Anterior cingulate cortex (tissue), 58 donors: Measurements from ENCODE around the gene MGMT.
A peak's percentile ranks its signal among the peaks of the same experiment; 100 is the strongest.

Source experiments
- DNase-seq, 58 donors: peaks; one replicate each; lab custom pipeline; 2025; lab: John Stamatoyannopoulos, UW

Gene MGMT

GRCh38 chr10:129673292-129673691 lies 206.3 kb downstream of the MGMT start:
- DNase-seq: no peak

- no peak for DNase-seq
These were observed 208.2 kb downstream of the MGMT start for GRCh38 chr10:129675027-129675769.

DNA sequence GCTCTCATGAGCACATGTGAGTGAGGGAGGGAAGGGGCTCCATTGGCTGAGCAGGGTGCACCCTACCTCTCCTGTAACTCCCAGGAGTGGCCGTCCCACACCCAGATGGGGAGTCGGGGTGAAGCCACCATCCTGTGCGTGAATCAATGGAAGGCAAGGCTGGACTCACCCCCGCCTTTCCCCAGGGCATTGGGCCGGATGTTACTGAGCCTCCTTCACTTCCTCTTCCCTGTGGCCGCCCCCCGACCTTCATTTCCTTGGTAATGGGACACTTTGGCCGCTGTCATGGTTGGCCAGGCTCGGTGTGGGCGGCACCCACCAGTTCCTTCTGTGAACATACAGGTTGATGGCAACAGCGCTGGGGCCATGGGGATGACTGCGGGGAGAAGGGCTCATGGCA lies 209.0 kb downstream of the MGMT start:
- no peak for DNase-seq

DNA sequence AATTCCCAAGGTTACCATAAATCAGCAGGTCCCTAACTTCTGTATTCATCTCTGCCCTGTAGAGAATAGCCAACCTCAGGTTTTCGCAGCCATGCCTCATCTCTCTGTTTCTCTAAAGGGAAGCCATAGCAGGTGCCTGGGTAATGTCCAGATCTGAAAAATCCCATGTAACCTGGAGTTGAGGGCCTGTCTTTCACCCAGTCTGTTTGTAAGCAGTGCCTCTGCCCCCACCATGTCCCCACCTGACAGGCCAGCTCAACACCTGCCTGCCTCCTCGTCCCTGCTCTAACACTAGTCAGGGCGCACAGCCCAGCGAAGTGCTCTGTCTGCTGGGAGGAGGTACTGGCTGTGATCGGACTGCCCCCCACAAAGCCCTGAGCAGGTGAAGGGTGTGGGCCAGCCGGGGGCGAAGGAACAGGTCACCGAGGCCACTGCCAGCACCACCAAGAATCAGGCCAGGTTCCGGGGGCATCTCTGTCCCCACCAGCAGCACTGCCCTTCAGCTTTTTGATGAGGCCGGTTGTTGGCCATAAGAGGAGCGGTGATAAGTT lies 210.4 kb downstream of the MGMT start:
- DNase-seq: no peak

- DNase-seq: peak in 16 of 58 donors; percentile 2 to 26 (median 9)
These were observed 211.1 kb downstream of the MGMT start for GRCh38 chr10:129678186-129678585.

DNA sequence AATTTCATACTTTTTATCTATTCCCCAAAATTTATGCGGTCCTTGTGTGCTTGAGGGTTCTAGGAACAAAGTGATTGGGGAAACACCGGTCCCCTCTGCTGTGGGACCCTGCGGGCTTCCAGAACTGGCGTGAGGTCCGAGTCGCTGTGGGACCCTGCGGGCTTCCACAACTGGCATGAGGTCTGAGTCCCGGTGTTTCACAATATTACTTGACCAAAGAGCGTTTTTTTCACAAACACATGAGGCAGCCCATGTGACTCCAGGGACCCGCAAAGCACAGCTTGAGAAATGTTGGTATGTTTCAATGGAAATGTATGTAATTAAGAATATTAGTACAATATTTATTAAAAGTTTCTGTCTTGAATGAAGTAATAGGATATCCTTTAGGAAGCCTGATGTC lies 212.2 kb downstream of the MGMT start:
- DNase-seq: no peak

DNA sequence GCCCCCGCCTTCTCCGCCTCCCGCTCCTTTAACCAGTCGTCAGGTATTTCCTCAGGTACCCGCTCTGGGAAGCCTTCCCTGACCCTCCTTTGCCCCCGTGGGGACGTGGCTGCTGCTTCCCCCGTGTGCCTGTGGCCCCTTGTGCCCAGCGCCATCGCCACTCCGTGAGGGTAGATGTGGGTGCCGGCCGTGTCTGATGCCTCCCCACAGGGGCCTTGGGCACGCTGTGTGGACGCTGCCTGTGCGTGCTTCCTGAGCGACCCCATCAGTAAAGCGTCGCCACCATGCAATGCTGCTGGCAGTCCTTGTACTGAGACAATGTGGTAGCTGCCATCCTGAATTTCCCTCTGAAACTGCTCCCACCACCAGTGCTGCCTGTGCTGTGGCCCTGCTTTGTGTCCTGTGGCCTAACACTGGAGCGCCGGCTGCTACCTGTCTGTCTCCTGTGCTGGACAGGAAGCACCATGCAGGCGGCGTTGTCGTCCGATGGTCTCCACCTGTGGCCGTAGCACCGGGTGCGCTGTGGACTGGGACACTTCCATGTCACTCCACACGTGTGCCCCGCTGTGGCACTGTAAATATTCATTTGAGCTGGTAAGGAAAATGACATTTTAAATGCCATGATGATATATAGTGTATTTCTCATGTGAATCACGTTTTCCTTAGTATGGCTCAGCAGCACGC lies 213.8 kb downstream of the MGMT start:
- no peak for DNase-seq

GRCh38 chr10:129681856-129682255 lies 214.8 kb downstream of the MGMT start:
- DNase-seq: no peak

GRCh38 chr10:129683519-129683918 lies 216.5 kb downstream of the MGMT start:
- no peak for DNase-seq

GRCh38 chr10:129683920-129684319 lies 216.9 kb downstream of the MGMT start:
- no peak for DNase-seq

DNA sequence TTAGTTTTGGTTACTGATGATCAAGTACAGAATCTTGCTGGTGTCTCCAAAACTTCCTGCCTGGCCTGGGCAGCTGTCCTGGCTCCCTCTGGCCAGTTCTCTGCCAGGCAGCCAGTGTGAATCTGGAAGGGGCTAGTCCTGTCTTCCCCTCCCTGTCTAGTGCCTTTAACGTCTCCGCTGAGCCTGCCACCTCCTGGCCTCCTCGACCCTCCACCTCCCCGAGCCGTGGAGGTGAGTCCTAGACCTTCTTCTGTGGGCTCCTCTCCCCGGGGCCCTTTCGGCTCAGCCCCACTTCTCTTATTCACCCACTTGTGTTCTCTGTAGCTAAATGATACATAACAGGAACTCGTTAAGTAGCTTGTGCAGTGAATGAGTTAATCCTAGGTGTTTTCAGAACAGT lies 218.2 kb downstream of the MGMT start:
- DNase-seq: no peak

DNA sequence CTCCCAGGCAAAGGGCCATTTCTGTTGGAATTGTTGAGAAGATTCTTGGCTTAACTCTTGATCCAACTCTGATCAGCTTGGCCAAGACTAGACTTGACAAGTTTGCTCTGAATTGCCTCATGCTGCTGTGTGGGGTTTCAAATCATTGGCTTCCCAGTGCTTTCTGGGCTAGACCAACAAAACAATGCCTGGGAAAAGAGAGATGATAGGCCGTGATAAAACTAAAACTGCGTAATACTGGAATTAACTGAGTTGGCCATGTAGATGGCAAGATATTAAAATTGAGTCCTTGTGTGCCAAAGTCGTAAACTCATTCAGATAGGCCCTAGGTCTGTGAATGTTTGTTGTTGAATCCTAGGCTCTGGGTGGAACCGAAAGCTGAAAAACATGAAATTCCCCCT lies 222.6 kb downstream of the MGMT start:
- DNase-seq: no peak

DNA sequence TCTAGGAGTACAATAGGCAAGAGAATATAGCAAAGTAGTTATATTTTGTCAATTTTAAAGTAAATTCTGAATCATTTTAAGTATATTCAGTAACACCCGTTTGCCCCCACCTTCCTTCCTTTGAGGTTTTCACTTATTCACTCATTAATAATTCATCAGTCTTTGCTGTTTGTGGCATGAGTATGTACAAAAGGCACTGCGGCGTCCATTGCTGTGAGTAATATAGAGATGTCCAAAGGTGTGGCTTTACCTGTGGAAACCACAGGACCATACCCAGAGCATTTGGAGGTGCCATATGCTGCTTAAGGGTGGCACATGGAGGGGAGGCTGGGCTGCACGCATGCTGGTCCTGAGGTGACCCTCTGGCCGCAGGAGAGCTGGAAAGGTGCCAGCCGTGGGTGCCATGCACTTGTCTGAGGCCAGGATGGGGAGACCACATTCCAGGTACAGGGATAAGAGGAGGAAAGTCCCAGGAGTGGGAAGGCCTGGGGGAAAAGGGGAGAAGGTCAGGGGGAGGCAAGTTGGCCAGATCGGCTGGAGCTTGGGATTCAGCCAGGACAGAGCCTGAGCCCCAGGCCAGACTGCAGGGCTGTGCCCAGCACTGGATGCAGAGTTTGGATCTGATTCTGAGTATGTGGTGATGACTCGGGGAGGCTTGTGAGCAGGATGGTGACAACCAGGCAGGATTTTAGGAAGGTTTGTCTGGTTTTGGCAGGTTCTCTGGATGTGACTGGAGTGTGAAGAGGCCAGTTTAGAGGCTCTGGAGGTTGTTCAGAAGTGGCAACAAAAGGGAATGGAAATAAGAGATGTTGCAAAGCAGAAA lies 223.4 kb downstream of the MGMT start:
- no peak for DNase-seq

DNA sequence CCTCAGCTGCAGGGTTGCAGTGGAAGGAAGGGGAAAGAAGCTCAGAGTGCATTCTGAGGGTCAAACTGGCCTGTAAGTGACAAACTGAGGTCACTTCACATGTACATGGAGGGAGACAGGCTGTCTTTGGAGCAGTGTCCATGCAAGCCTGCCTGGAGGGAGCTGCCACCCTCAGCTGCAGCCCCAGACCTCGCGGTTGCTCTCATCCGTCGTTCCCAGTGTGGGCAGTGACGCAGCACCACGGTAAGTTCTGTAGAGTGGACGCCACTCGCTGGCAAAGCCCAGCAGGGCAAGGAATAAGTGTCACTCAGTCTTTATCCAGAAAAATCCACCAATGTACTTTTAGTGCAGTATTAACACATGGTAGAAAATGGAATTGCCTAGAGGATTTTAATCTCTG lies 225.7 kb downstream of the MGMT start:
- DNase-seq: no peak

- DNase-seq: no peak
These were observed 226.3 kb downstream of the MGMT start for GRCh38 chr10:129693382-129693781.

- DNase-seq: no peak
These were observed 227.1 kb downstream of the MGMT start for GRCh38 chr10:129694184-129694583.

DNA sequence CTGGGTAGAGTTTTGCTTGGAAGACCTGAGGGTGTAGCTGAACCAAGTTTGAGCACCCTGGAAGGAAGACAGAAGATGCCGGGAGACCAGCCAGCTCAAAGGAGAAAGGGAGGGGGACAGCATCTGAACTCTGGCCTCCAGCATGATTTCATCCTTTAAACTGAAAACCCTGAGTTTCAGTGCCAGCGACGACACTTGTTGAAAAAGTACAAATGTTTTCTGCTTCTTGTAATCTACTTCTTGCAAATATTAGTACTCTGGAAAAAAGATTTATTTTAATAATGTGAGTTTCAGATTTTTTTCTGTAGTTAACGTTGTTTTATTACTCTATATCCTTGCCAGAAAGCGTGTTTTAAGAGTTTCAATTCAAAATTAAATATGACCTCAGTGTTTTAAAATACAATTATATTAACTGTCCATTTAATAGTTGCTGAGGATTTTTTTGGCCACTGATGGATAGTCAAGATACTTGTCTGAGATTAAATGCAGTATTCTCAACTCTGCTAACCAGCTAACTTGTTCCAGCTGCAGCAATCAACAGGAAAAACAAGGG lies 227.7 kb downstream of the MGMT start:
- DNase-seq: peak in 16 of 58 donors; percentile 3 to 57 (median 20)

DNA sequence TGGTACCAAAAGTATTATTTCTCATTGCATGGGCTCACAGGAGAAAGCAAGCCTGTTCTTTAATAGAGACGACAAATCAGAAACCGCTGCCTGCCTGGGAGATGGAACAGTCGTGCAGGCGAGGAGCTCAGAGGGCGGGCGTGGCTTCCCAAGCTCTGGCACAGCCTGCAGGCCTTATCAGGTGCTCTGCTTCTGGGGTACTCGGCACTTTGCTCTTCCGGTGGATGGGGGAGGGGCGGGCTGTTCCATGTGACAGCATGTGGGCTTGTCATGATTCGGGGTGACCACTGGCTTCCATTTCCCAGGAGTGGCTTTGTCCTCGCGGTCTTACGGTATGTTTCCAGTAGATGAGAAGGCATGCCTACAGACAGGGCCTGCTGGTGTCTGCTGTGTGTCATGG lies 228.6 kb downstream of the MGMT start:
- DNase-seq: no peak

- no peak for DNase-seq
These were observed 229.6 kb downstream of the MGMT start for GRCh38 chr10:129696636-129697035.

DNA sequence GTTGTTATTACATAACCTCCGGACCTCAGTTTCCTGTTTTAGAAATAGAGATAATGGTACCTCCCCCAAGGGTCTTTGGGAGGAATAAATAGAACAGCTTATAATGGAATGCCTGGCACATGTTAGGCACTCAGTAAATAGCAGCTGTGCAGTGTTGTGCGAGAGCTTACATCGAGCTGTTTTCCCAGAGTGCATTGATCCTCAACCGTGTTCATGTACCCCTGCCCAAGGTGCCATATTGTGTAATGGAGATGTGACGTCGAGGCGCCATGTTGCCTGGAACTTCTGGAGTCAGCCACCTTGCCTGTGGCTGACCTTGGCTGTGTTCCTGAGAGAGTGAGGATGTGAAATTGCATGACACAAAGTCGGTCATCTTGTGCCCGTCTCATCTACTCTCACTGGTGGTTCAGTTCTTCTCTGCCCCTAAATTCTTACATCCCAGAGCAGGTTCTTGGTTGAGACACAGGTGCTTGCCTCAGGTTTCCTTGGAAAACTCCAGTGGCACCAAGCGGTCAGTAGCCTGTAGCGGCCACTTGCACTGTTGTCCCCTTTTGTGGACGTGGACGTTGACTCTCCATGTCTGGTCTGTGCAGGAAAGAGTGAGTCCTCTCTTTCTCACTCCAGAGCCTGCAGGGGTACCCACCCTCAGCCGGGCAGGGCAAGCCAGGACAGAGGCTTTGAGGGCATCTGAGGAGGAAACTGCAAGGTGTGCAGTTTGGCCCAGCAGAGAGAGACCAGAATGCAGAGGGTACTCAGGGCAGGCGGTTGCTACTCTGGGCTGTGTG lies 230.6 kb downstream of the MGMT start:
- DNase-seq: no peak
